ENCODE measurements around the gene CEBPE. TPM values are rescaled to one million over a fixed set of nuclear protein-coding genes. Genes with fewer than 3 reads are reported as not detected.

Gene CEBPE
- total RNA-seq, 1 donor from 2014 or later: not detected

- DNase-seq (ENCODE audit: low spot score in 2 of 2) (no peak), FAIRE-seq (no peak)
Measured at GRCh38 chr14:23145794-23146350, 26.8 kb upstream of the CEBPE start.

GRCh38 chr14:23143911-23144310 is 24.9 kb upstream of the CEBPE start:
- FAIRE-seq (no peak), DNase-seq (ENCODE audit: low spot score in 2 of 2) (no peak)

GRCh38 chr14:23142826-23143225 is 23.8 kb upstream of the CEBPE start:
- DNase-seq (ENCODE audit: low spot score in 2 of 2): no peak
- FAIRE-seq: no peak

GRCh38 chr14:23141706-23142444 is 22.8 kb upstream of the CEBPE start:
- FAIRE-seq (no peak), DNase-seq (ENCODE audit: low spot score in 2 of 2) (no peak)

GRCh38 chr14:23140371-23140770 is 21.3 kb upstream of the CEBPE start:
- FAIRE-seq (no peak), DNase-seq (ENCODE audit: low spot score in 2 of 2) (no peak)

GRCh38 chr14:23139874-23140273 is 20.8 kb upstream of the CEBPE start:
- DNase-seq (ENCODE audit: low spot score in 2 of 2): no peak
- no peak for FAIRE-seq

- DNase-seq (ENCODE audit: low spot score in 2 of 2) (no peak), FAIRE-seq (no peak)
Measured at GRCh38 chr14:23137813-23138535, 18.9 kb upstream of the CEBPE start.

- FAIRE-seq (no peak), DNase-seq (ENCODE audit: low spot score in 2 of 2) (no peak)
Measured at GRCh38 chr14:23137192-23137812, 18.2 kb upstream of the CEBPE start.

- DNase-seq (ENCODE audit: low spot score in 2 of 2): no peak
- no peak for FAIRE-seq
Measured at GRCh38 chr14:23136566-23137133, 17.6 kb upstream of the CEBPE start.

GRCh38 chr14:23132970-23133369 is 13.9 kb upstream of the CEBPE start:
- no peak for FAIRE-seq
- DNase-seq (ENCODE audit: low spot score in 2 of 2): no peak

- no peak for DNase-seq (ENCODE audit: low spot score in 2 of 2)
- FAIRE-seq: no peak
Measured at GRCh38 chr14:23131482-23131881, 12.4 kb upstream of the CEBPE start.

- FAIRE-seq: no peak
- DNase-seq (ENCODE audit: low spot score in 2 of 2): no peak
Measured at GRCh38 chr14:23130871-23131270, 11.8 kb upstream of the CEBPE start.

- FAIRE-seq: no peak
- DNase-seq (ENCODE audit: low spot score in 2 of 2): no peak
Measured at GRCh38 chr14:23129759-23130316, 10.8 kb upstream of the CEBPE start.

- DNase-seq (ENCODE audit: low spot score in 2 of 2): no peak
Measured at GRCh38 chr14:23128969-23129758, 10.1 kb upstream of the CEBPE start.

GRCh38 chr14:23127861-23128260 is 8.8 kb upstream of the CEBPE start:
- DNase-seq (ENCODE audit: low spot score in 2 of 2) (no peak), FAIRE-seq (no peak)

More at GRCh38 chr14:23128969-23129758, 10.1 kb upstream of the CEBPE start:
- FAIRE-seq: no peak

- FAIRE-seq (no peak), DNase-seq (ENCODE audit: low spot score in 2 of 2) (no peak)
Measured at GRCh38 chr14:23126548-23127278, 7.7 kb upstream of the CEBPE start.

GRCh38 chr14:23125933-23126524 is 7.0 kb upstream of the CEBPE start:
- DNase-seq (ENCODE audit: low spot score in 2 of 2) (no peak), FAIRE-seq (no peak)

GRCh38 chr14:23125011-23125410 is 6.0 kb upstream of the CEBPE start:
- FAIRE-seq: no peak

More at GRCh38 chr14:23125011-23125410, 6.0 kb upstream of the CEBPE start:
- no peak for DNase-seq (ENCODE audit: low spot score in 2 of 2)

All from frontal cortex (tissue), 4 donors.